ENCODE measurements around the gene MAD1L1. TPM values are rescaled to one million over a fixed set of nuclear protein-coding genes. Genes with fewer than 3 reads are reported as not detected.
A peak's percentile ranks its signal among the peaks of the same experiment; 100 is the strongest.
"Not testable (repeated sequence)": the region's sequence is repeated elsewhere in the genome, so short reads cannot be mapped to it uniquely, and the experiment has no call there.

The MAD1L1 gene
- total and polyA plus RNA-seq, 7 experiments from 2014 or later, result 112 to 314 (median 136) TPM

GRCh38 chr7:1874590-1875391, 358.0 kb downstream of the MAD1L1 start:
- POLR2A ChIA-PET; H3K27me3 ChIP-seq (ENCODE audit: control insufficient read depth in 2 of 2, insufficient read depth in 2 of 2, low read length in 2 of 2); H3K4me3 ChIP-seq (ENCODE audit: low read length); H3K9me3 ChIP-seq (ENCODE audit: control insufficient read depth in 2 of 3, low read length in 3 of 3); DNase-seq; intact Hi-C loops (cut with micrococcal nuclease); H3K27me3 Mint-ChIP-seq; H3K4me1 ChIP-seq (ENCODE audit: control insufficient read depth in 2 of 2, insufficient read depth in 2 of 2, low read length in 2 of 2): not testable (repeated sequence)
- peaks cover 0 to 31% (median 0%) of the 10 kb centered on the region in 3 experiments for H3K36me3 ChIP-seq (ENCODE audit: control insufficient read depth in 2 of 3, insufficient read depth in 3 of 3, low read length in 3 of 3)
- peaks cover 0 to 18% (median 6%) of the 10 kb centered on the region in 11 donors for H3K9me3 Mint-ChIP-seq
- peak overlapping the region in 7 of 9 donors; percentile 17 to 88 (median 49) for H3K27ac Mint-ChIP-seq
- CTCF ChIA-PET, result interaction anchor here (0.7 kb wide), 1 partner anchor 99 kb away, joined by 3 read pairs; no protein-coding TSS in a partner anchor
- peak overlapping the region; percentile 7 for H3K27ac ChIP-seq (ENCODE audit: low read depth, low read length)
- ATAC-seq, result peak; percentile 36
- H3K36me3 Mint-ChIP-seq, result peaks cover 0 to 39% (median 16%) of the 10 kb centered on the region in 5 donors
- H3K4me3 Mint-ChIP-seq, result peak overlapping the region in 7 of 10 donors; percentile 20 to 78 (median 67)
- peaks cover 0 to 36% (median 18%) of the 10 kb centered on the region in 7 donors for H3K4me1 Mint-ChIP-seq

- H3K36me3 ChIP-seq (ENCODE audit: control insufficient read depth in 2 of 3, insufficient read depth in 3 of 3, low read length in 3 of 3), result peaks cover 0 to 31% (median 0%) of the 10 kb centered on the region in 3 experiments
- no peaks in the 10 kb centered on the region for H3K9me3 ChIP-seq (ENCODE audit: control insufficient read depth in 2 of 3, low read length in 3 of 3)
- ChIA-PET CTCF (interaction anchor here (0.7 kb wide), 1 partner anchor 100 kb away, joined by 3 read pairs; no protein-coding TSS in a partner anchor), POLR2A (no interaction called here)
- Mint-ChIP-seq H3K27ac (peak overlapping the region in 4 of 9 donors; percentile 41 to 56 (median 48)), H3K9me3 (peaks cover 0 to 18% (median 6%) of the 10 kb centered on the region in 11 donors), H3K27me3 (no peaks in the 10 kb centered on the region), H3K4me3 (no peak overlapping the region), H3K4me1 (peaks cover 0 to 40% (median 18%) of the 10 kb centered on the region in 7 donors), H3K36me3 (peaks cover 0 to 34% (median 14%) of the 10 kb centered on the region in 5 donors)
- no peak overlapping the region for H3K4me3 ChIP-seq (ENCODE audit: low read length)
- peaks cover 0 to 7% of the 10 kb centered on the region in 2 donors for H3K4me1 ChIP-seq (ENCODE audit: control insufficient read depth in 2 of 2, insufficient read depth in 2 of 2, low read length in 2 of 2)
- no peak overlapping the region for H3K27ac ChIP-seq (ENCODE audit: low read depth, low read length)
- no peaks in the 10 kb centered on the region for H3K27me3 ChIP-seq (ENCODE audit: control insufficient read depth in 2 of 2, insufficient read depth in 2 of 2, low read length in 2 of 2)
- ATAC-seq (no peak), DNase-seq (no peak)
- intact Hi-C loops (cut with micrococcal nuclease), result no loop called here
These were observed 358.7 kb downstream of the MAD1L1 start for GRCh38 chr7:1873857-1874589.

- no peak overlapping the region for H3K27ac ChIP-seq (ENCODE audit: low read depth, low read length)
- Mint-ChIP-seq H3K27me3 (no peaks in the 10 kb centered on the region), H3K27ac (peak overlapping the region in 1 of 9 donors; percentile 48), H3K9me3 (peaks cover 0 to 16% (median 4%) of the 10 kb centered on the region in 11 donors), H3K36me3 (peaks cover 0 to 30% (median 11%) of the 10 kb centered on the region in 5 donors), H3K4me3 (no peak overlapping the region), H3K4me1 (peaks cover 0 to 38% (median 15%) of the 10 kb centered on the region in 7 donors)
- ATAC-seq (no peak), DNase-seq (no peak)
- no peaks in the 10 kb centered on the region for H3K9me3 ChIP-seq (ENCODE audit: control insufficient read depth in 2 of 3, low read length in 3 of 3)
- intact Hi-C loops (cut with micrococcal nuclease), result no loop called here
- no peak overlapping the region for H3K4me3 ChIP-seq (ENCODE audit: low read length)
- ChIA-PET POLR2A (no interaction called here), CTCF (no interaction called here)
- peaks cover 0 to 31% (median 0%) of the 10 kb centered on the region in 3 experiments for H3K36me3 ChIP-seq (ENCODE audit: control insufficient read depth in 2 of 3, insufficient read depth in 3 of 3, low read length in 3 of 3)
- H3K4me1 ChIP-seq (ENCODE audit: control insufficient read depth in 2 of 2, insufficient read depth in 2 of 2, low read length in 2 of 2), result peaks cover 0 to 7% of the 10 kb centered on the region in 2 donors
- no peaks in the 10 kb centered on the region for H3K27me3 ChIP-seq (ENCODE audit: control insufficient read depth in 2 of 2, insufficient read depth in 2 of 2, low read length in 2 of 2)
These were observed 359.3 kb downstream of the MAD1L1 start for GRCh38 chr7:1873421-1873820.

- H3K4me3 Mint-ChIP-seq, result no peak overlapping the region
- CTCF ChIA-PET, result no interaction called here
- peaks cover 0 to 32% (median 0%) of the 10 kb centered on the region in 3 experiments for H3K36me3 ChIP-seq (ENCODE audit: control insufficient read depth in 2 of 3, insufficient read depth in 3 of 3, low read length in 3 of 3)
These were observed 359.7 kb downstream of the MAD1L1 start for GRCh38 chr7:1873070-1873405.

GRCh38 chr7:1872191-1873069, 360.3 kb downstream of the MAD1L1 start:
- Histone ChIP-seq H3K9me3 (ENCODE audit: control insufficient read depth in 2 of 3, low read length in 3 of 3) (no peaks in the 10 kb centered on the region), H3K4me1 (ENCODE audit: control insufficient read depth in 2 of 2, insufficient read depth in 2 of 2, low read length in 2 of 2) (peaks cover 0 to 7% of the 10 kb centered on the region in 2 donors), H3K27me3 (ENCODE audit: control insufficient read depth in 2 of 2, insufficient read depth in 2 of 2, low read length in 2 of 2) (no peaks in the 10 kb centered on the region), H3K36me3 (ENCODE audit: control insufficient read depth in 2 of 3, insufficient read depth in 3 of 3, low read length in 3 of 3) (peaks cover 0 to 39% (median 0%) of the 10 kb centered on the region in 3 experiments), H3K27ac (ENCODE audit: low read depth, low read length) (no peak overlapping the region), H3K4me3 (ENCODE audit: low read length) (no peak overlapping the region)
- H3K4me3 Mint-ChIP-seq, result no peak overlapping the region
- H3K27ac Mint-ChIP-seq, result peak overlapping the region in 1 of 9 donors; percentile 15
- H3K27me3 Mint-ChIP-seq, result no peaks in the 10 kb centered on the region
- intact Hi-C loops (cut with micrococcal nuclease), result no loop called here
- ChIA-PET POLR2A (no interaction called here), CTCF (no interaction called here)
- H3K36me3 Mint-ChIP-seq, result peaks cover 0 to 24% (median 3%) of the 10 kb centered on the region in 5 donors
- no peak for ATAC-seq
- peaks cover under 1 to 32% (median 14%) of the 10 kb centered on the region in 7 donors for H3K4me1 Mint-ChIP-seq
- DNase-seq, result no peak
- H3K9me3 Mint-ChIP-seq, result peaks cover 0 to 13% (median 0%) of the 10 kb centered on the region in 11 donors

More at GRCh38 chr7:1873070-1873405, 359.7 kb downstream of the MAD1L1 start:
- Histone ChIP-seq H3K27me3 (ENCODE audit: control insufficient read depth in 2 of 2, insufficient read depth in 2 of 2, low read length in 2 of 2) (no peaks in the 10 kb centered on the region), H3K4me3 (ENCODE audit: low read length) (no peak overlapping the region), H3K9me3 (ENCODE audit: control insufficient read depth in 2 of 3, low read length in 3 of 3) (no peaks in the 10 kb centered on the region), H3K27ac (ENCODE audit: low read depth, low read length) (no peak overlapping the region), H3K4me1 (ENCODE audit: control insufficient read depth in 2 of 2, insufficient read depth in 2 of 2, low read length in 2 of 2) (peaks cover 0 to 7% of the 10 kb centered on the region in 2 donors)
- peaks cover 0 to 15% (median 1%) of the 10 kb centered on the region in 11 donors for H3K9me3 Mint-ChIP-seq
- no peak for ATAC-seq
- no peak overlapping the region for H3K27ac Mint-ChIP-seq
- DNase-seq, result no peak
- POLR2A ChIA-PET, result no interaction called here
- H3K4me1 Mint-ChIP-seq, result peaks cover 0 to 37% (median 14%) of the 10 kb centered on the region in 7 donors
- no peaks in the 10 kb centered on the region for H3K27me3 Mint-ChIP-seq
- H3K36me3 Mint-ChIP-seq, result peaks cover 0 to 26% (median 7%) of the 10 kb centered on the region in 5 donors
- intact Hi-C loops (cut with micrococcal nuclease), result no loop called here
